Measurements from ENCODE around the gene HCRT.
"Not testable (repeated sequence)": the region's sequence is repeated elsewhere in the genome, so short reads cannot be mapped to it uniquely, and the experiment has no call there.

HCRT gene

DNA sequence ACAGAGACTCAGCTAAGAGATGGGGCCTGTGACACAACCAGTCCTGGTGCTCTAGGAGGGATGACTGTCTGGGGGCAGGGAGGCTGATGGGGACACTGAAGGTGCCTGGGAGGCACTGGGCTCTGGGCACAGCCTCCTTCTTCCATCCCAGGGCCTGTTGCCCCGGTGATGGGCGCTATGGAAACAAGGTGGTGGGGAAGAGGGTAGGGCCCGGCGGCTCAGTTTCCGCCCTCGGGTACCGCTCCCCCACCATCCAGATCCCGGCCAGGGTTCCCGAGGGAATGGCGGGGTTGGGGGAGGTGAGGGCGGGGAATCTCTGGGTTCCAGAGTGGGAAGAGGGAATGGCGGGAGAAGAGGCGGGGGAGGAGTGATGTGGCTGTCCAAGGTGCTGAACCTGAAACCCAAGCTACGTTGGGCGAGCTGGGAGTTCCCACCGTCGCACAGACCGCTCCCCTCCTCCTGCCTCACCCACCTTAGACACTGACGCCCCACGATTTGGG lies 5.3 kb downstream of the HCRT start:
- no peak for DNase-seq (ENCODE audit: low read depth)

DNA sequence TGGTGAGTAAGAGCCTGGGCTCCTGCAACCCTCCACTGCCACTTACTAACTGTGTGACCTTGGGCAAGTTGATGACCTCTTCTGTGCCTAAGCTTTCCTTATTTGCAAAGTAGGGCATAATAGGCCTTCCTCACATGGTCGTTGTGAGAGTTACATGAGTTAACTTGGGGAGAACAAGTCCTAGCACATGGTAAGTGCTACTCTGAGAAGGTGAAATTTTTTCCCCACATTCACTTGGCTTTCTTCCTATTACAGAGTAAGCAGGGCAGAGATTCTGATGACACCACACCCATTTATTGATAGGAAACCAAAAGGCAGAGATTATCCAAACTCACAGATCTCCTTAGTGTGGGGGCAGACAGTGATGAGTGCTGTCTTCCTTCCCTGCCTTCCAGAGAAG lies 5.9 kb downstream of the HCRT start:
- no peak for DNase-seq (ENCODE audit: low read depth)

DNA sequence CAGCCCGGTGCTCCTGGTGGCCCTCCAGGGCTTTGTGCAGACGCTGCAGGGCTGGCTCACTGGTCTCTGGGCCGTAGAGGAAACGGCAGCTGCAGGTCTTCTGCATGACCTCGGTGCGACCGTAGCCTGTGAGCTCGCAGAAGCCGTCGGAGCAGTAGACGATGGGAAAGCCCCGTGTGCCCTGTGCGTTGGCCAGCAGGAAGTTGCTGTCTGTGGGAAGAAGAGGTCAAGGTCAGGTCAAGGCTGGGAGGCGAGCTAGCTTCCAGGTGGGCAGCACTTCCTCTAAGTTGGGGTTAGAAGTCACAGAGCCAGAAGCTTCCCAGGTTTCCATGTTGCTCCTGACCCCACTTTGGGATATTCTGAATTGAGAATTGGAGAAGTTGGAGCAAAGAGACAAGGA lies 6.4 kb downstream of the HCRT start:
- no peak for DNase-seq (ENCODE audit: low read depth)

DNA sequence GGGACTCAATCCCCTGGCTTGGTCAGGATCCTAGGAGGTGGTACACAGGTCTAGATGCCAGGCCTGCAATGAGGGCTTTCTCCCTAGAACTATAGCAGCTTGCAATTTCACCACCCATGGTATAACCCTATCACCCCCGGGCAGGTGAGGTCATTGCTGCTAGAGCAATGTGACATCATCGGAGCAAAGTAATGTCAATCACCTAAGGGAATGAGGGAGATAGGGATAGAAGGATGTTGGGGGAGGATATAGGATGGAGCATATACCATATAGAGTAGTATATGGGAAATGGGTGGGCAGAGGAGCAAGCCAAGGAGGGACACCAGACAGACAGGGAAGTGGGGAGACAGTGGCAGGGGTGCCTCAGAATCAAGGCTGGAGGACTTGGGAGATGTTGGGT lies 7.6 kb downstream of the HCRT start:
- DNase-seq (ENCODE audit: low read depth): no peak

DNA sequence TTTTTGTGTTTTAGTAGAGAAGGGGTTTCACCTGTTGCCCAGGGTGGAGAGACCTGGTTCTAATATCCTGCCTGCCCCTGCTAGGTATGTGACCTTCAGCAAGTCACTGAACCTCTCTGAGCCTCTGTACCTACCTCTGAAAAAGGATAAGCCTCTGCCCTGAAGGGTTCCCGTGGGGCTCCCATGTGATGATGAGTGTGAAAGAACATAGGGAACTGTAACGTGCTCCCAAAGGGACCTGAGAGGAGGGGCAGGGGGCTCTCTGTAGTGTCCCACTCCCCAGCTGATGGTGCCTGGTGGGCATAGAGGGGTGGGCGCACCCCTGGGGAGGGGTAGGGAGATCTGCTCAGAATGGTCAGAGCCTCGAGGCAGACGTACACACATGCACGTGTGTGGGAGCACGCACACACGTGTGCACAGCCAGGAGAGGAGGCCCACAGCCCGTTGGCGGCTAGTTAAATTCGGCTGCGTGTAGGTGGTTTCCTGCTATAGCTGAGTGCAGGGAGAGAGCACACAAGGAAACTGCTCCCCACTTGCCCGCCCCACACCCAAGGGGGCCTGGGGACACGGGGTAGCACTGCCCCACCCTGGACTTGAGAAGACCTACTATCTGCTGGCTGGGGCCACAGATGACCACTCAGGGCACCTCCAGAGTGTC lies 11.0 kb downstream of the HCRT start:
- DNase-seq (ENCODE audit: low read depth): no peak

DNA sequence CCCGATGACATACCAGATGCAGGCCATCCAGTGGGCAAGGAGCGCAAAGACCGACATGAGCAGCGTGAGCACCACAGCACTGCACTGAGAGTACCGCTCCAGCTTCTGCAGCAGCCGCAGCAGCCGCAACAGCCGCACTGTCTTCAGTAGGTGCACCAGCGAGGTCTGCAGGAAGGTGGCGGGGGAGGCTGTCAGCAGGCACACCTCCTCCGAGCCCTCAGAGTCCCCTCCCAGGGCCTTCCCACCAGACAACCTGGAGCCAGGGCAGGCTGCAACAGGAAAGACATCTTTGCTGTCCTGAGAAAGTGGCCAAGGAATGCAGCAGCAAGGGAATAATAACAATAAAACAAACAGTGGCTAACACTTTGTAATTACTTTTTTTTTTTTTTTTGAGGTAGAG lies 13.4 kb downstream of the HCRT start:
- no peak for DNase-seq (ENCODE audit: low read depth)

DNA sequence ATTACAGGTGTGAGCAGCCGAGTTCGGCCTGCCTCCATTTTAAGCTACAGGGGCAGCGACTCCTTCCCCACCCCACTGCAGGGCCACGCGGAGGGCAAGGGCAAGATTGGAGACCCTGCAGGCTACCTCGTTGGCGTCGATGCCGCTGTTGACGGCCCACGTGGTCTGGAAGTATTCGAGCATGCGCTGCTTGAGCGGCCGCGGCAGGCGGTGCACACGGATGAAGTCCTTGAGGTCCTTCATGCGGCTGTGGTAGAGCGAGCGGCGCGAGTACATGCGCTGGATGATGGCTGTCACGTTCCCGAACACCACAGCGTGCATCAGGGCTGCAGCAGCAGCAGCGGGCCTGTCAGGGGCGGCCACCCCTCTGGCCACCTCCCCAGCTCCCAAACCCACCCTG lies 15.9 kb downstream of the HCRT start:
- DNase-seq (ENCODE audit: low read depth): no peak

DNA sequence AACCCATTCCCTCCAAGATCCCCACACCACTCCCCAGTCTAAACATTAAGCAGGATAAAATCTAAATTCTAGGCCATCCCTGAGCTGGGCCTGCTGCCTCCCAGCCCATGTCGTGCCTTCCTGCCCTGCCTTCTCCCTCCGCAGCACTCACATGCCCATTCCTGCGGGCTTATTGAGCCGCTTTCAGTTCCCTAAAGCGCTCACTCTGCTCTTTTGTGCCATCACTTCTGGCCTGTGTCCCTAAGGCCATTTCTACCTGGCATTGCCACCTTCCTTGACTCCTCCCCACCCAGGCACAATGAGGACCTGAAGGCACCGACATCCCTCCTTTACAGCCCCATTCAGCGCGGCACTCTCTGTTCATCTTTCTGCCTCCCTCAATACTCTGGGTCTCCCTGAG lies 17.4 kb downstream of the HCRT start:
- DNase-seq (ENCODE audit: low read depth): no peak

DNA sequence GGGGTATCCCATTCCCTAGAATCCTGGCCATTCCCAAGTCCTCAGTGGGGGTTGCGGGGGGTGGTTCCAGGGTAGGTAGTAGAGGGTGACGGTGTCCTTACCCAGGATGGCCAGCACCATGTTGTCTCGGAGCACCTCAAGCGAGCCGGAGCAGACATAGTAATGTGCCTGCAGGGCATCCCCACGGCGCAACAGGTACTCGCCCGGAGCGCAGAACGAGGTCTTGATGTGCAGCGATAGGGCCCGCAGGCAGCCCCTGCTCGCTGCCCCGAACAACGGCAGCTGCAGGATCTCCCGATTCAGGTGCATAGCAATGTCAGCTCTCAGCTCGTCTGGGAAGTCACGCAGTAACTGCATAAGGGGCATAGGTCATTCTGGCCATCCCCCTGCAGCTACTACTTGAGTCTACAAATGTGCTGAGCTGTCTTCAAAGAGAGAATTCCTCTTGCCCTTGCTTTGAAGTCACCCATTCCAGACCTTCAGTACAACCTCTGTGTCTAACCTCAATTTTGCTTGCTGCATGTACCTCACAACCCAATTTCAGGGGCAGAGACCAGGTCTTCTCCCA lies 19.0 kb downstream of the HCRT start:
- no peak for DNase-seq (ENCODE audit: low read depth)

DNA sequence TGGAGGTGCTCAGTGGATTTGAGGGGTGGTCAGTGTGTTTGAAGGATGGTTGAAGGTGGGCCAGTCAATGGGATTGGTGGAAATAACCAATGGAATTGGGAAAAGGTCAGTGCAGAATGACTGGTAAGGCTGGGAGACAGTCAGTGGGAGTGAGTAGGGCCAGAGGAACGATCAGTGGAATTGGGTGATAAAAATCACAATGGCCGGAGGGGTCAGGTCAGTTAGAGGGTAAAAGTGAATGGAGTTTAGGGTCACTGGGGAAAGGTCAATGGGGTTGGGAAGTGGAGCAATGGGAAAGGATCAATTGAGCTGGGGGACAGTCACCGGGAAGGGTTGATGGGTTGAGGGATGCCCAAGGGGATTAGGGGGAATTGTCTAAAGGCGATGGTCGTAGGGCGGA lies 19.5 kb downstream of the HCRT start:
- no peak for DNase-seq (ENCODE audit: low read depth)

DNA sequence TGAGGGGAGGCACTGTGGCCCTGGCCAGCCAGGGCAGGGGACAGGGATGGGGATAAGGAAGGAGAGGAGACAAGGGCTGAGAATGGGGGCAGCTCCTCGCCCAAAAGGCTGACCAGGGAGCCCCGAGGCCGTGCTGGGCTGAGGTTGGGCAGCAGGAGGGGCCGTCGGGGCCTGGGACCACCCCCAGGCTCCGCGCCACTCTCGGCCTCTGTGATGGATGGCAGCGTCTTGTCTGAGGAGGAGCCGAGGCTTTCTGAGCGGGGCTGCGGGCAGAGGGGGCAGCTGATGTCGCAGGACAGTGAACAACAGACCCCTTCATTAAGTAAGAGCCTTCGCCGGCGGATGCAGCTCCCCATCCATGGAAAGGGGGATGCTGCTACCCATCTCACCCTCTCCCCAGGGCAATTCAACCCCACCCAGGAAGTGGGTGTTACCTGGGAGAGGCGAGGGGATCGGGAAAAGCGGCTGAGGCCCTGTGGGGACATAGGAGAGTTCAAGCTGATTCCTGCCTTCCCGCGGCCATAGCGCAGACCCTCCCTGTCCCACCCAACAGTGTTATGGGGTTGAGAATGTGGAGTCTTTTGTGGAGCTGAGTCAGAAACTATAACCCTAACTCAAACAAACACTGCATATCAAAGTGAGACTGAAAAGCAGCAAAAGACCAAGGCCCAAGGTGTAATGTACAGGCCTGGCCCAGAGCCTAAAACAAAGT lies 21.4 kb downstream of the HCRT start:
- DNase-seq (ENCODE audit: low read depth): no peak

DNA sequence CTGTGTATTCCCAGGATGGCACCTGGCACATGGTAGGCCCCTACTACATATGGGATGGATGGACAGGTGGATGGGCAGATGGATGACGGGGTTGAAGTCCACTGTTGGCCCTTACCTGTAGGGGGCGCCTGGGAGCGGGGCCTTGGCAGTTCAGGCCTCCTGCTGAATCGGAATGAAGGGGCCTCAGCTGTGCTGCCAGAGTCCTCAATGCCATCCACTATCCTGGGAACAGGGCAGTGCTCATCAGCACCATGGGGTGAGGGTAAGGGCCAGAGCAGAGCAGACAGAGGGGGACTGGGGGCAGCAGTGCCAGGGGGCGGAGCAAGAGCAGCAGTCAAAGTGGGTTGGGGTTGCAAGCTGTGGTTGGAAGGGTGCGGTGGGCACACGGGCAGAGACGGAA lies 22.1 kb downstream of the HCRT start:
- no peak for DNase-seq (ENCODE audit: low read depth)

DNA sequence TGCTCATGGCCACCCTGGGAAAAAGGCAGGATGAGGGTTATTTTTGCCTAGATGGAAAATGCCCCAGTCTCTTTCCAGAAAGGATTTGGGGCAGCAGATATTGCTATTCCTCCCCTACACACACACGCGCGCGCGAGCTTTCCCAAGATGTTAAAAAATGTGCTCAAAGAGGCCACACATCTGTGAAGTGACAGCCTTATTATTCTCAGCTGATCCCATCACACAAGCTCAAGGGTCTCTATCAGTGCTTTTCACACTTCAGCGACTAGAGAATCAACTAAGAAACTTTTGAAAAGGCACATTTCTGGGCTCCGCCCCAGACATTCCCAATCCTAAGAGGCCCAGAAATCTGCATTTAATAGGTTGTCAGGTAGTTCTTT lies 24.7 kb downstream of the HCRT start:
- DNase-seq (ENCODE audit: low read depth): no peak

DNA sequence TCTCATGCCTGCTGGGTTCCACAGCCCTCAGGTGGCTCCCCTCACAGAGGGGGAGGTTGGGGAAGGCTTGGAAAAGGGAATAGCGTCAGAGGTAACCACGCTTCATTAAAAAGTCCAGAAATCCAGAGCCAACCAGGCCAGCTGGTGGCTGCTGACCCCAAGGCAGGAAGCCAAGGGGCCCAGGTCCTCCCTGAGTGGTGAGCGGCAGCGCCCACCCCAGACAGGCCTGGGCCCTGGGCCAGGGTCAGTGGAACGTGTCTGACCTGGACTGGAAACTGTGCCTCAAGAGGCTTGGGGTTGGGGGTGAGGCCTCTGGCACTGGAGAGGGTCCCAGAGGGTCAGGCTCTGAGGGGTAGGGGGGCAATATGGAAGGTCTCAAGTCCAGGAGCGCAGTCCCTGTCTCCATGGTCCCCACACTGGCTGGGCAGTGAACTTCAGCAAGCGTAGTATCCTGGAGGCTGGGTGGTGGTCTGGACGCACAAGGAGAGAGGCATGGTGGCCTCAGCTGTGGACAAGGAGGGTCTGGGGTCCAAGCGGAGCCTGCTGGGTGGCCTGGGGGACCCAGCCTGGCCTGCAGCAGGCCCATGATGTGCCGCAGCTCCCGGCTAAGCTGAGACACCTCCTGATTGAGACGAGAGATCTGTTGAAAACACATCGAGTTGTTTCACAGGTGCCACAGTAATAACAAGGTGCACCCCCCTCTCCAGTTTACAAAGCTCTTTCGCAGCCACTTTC lies 25.3 kb downstream of the HCRT start:
- no peak for DNase-seq (ENCODE audit: low read depth)

DNA sequence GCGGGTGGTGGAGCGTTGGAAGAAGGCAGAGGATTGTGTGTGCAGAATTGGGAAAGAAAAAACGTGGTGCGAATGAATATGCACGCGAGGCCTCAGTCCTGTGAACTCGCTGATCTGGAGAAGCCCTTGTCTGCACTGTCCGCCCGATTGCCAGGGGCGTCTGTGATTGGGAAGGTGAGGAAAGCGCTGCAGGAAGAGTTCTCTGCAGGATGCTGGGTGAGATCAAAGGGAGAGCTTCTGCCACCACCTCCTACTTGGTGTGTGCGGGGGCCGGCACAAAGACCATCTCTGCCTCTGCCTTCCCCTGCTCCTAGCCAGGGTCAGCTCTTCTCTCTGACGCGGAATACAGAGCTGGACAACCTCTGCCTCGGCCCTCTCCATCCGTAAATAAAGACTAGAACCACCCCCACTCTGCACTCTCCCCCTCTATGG lies 29.6 kb downstream of the HCRT start:
- no peak for DNase-seq (ENCODE audit: low read depth)

DNA sequence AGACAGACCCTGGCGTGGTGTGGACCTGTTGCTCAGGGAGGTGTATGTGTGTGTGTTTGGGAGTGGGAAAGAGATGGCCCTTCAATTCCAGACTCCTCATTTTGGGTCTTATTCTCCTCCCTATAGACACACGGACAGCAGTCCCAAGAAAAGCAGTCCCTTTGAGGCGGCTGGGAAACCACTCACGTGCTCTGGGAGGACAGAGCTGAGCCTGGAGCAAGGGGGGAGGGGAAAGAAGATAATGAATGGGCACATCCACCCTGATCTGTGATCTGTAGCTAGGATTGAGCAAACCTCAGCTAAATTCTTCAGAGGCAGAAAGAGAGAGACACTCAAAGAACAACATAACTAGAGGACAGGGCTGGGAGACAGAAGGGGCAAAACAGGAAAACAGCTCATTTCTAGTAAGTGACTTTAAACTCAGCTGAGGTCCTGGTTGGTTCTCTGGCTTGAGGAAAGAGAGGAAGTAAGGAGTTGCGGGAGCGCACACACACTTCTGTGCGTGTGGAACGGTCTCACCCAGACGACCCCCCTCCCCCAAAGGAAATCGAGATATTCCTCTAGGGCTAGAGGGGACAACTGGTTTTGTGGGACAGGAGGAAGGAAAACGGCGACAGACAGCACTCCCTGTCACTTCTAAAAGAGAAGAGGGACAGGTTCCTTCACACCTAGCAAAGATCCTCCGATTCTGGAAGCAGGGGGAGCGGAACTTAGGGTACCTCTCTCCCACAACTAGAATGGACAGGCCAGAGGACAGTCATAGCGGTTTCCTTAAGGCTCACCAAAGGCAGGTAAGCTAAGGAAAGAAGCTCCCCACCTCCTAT lies 31.1 kb downstream of the HCRT start:
- no peak for DNase-seq (ENCODE audit: low read depth)

DNA sequence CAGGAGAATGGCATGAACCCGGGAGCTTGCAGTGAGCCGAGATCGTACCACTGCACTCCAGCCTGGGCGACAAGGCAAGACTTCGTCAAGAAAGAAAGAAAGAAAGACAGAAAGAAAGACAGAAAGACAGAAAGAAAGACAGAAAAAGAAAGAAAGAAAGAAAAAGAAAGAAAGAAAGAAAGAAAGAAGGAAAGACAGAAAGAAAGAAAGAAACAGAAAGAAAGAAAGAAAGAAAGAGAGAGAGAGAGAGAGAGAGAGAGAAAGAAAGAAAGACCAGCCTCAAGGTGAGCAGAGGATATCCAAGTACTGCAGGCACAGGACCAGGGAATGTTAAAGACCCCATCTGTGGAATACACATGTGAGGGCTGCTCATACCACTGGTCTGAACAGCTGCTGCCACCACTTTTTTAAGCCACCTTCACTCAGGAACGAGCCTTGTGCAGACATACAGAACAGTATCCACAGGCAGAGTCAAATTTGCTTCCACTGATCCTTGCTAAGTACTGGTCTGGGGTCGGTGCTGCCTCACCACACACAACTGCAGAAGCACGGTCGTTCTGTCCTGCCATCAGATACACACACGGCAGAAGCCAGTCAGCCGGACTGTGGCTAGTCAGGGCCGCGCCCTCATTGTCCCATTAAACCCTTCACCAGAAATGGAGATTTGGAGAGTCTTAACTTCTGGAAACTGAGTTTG lies 38.2 kb downstream of the HCRT start:
- DNase-seq (ENCODE audit: low read depth): no peak

DNA sequence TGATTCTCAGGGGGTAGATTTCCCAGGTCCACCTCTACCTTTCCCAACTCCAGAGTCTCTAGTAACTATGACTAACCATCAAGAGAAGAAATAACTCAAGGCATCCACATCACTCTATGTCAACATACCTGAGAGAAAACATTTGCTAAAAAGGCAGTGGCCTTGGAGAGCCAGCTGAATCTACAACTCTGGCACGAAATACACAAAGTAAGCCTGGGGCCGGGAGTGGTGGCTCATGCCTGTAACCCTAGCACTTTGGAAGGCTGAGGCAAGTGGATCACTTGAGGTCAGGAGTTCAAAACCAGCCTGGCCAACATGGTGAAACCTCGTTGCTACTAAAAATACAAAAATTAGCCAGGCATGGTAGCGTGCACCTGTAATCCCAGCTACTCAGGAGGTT lies 42.1 kb downstream of the HCRT start:
- DNase-seq (ENCODE audit: low read depth): not testable (repeated sequence)

DNA sequence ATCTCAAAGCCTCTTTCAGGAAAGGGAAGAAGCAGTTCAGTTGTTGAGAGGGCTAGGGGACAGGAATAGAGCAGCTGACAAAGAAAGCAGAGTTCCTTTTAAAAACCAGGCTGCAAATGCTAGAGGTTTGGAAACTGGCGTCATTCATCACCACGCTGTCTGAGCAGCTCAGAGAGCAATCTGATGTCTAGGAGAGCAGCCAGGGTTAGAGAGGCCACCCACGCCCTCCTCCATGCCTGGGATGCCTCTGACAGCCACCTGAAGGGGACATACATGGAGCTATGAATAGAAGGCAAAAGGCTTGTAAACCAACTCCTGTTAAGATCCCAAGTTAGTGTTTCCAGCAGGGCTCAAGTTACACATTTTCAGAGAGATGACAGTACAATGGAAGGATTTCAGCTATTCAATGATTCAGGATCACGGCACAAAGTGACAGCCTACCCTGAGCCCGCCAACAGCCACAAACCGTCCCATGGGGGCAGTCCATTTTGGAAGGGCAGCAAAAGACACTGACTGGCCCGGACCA lies 42.8 kb downstream of the HCRT start:
- no peak for DNase-seq (ENCODE audit: low read depth)

DNA sequence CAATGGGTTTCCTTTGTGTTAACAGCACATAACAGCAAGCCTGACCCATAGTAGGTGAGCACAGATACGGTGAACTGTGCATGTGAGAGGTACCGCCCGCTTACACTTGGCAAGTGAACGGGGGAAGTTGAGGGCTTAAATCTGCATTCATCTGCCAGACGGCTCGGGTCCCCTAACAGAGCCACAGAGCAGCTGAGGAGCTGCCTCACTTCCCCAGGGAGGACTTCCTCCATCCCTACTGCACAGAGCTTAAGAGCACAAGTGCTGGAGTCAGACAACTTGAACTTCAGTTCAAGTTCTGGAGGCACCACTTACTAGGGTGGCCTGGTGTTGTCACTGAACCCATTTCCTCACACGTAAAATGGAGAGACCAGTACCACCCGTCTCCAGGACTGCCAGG lies 43.9 kb downstream of the HCRT start:
- no peak for DNase-seq (ENCODE audit: low read depth)

DNA sequence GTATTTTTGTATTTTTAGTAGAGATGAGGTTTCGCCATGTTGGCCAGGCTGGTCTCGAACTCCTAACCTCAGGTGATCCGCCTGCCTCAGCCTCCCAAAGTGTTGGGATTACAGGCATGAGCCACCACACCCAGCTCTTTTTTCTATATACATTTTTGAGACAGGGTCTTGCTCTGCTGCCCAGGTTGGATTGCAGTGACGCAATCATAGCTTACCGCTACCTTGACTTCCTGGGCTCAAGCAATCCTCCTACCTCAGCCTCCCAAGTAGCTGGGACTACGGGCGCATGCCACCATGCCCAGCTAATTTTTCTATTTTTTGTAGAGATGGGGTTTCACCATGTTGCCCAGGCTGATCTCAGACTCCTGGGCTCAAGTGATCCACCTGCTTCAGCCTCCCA lies 44.6 kb downstream of the HCRT start:
- not testable (repeated sequence) for DNase-seq (ENCODE audit: low read depth)
